Smooth muscle cell (in vitro differentiated cells): Measurements from ENCODE around the gene FLOT2. TPM values are rescaled to one million over a fixed set of nuclear protein-coding genes. Genes with fewer than 3 reads are reported as not detected.

Experiments
- DNase-seq: peaks from one replicate; lab custom pipeline; 2025; ENCODE audit not compliant: unreplicated experiment; lab: John Stamatoyannopoulos, UW
- H2AFZ ChIP-seq: fragments of 200-600 bp; sonication (generic); 2 replicates; pipeline ENCODE4 v1.6.0; 2016; ENCODE audit warnings: antibody characterized with exemption, low read depth, mild to moderate bottlenecking
- H3F3A ChIP-seq: fragments of 200-600 bp; sonication (generic); 2 replicates; pipeline ENCODE4 v1.6.0; 2017; ENCODE audit warnings: antibody characterized with exemption, low read depth
- H3K27ac ChIP-seq: fragments of 200-600 bp; sonication (generic); 2 replicates; pipeline ENCODE4 v1.5.1; 2016; ENCODE audit warnings: low read depth, mild to moderate bottlenecking
- H3K27me3 ChIP-seq: fragments of 200-600 bp; sonication (generic); 2 replicates; pipeline ENCODE4 v1.6.1; 2016; ENCODE audit warnings: low read depth, mild to moderate bottlenecking
- H3K36me3 ChIP-seq: fragments of 200-600 bp; sonication (generic); 2 replicates; pipeline ENCODE4 v1.5.1; 2016; ENCODE audit warnings: low read depth
- H3K4me1 ChIP-seq: fragments of 200-600 bp; sonication (generic); 2 replicates; pipeline ENCODE4 v1.5.1; 2016; ENCODE audit warnings: low read depth
- H3K4me2 ChIP-seq: fragments of 200-600 bp; sonication (generic); 2 replicates; pipeline ENCODE4 v1.6.0; 2016; ENCODE audit warnings: mild to moderate bottlenecking
- H3K4me3 ChIP-seq: fragments of 200-600 bp; sonication (generic); 2 replicates; pipeline ENCODE4 v1.5.1; 2016; ENCODE audit warnings: mild to moderate bottlenecking
- H3K79me2 ChIP-seq: fragments of 200-600 bp; sonication (generic); 2 replicates; pipeline ENCODE4 v1.6.0; 2016; ENCODE audit warnings: low read depth, mild to moderate bottlenecking
- H3K9ac ChIP-seq: fragments of 200-600 bp; sonication (generic); 2 replicates; pipeline ENCODE4 v1.6.0; 2016; ENCODE audit warnings: low read depth
- H3K9me3 ChIP-seq: fragments of 200-600 bp; sonication (generic); replicated peaks from 2 replicates; pipeline ENCODE4 v1.5.1; 2016; ENCODE audit warnings: low read depth
- H4K20me1 ChIP-seq: fragments of 200-600 bp; sonication (generic); 2 replicates; pipeline ENCODE4 v1.6.0; 2016; ENCODE audit warnings: low read depth
- WGBS: methylation state at CpG from one replicate; pipeline ENCODE4 v1.1.7; 2016; ENCODE audit warnings: low lambda C conversion rate; 5-methylcytosine and 5-hydroxymethylcytosine counted together
- polyA plus RNA-seq: library from polyadenylated mRNA; unstranded; fragments of >200 nt; fragmentation: Nextera tagmentation; extraction: Ambion mirVana; gene quantifications from 2 replicates; pipeline ENCODE4 v1.2.1, GENCODE V29; 2016
- total RNA-seq: library from RNA; depleted of rRNA; stranded (reverse); fragments of >200 nt; gene quantifications from 2 replicates; pipeline ENCODE4 v1.2.3, GENCODE V29; 2014
- TF ChIP-seq, protein P1 (sequence below): fragments of 200-600 bp; sonication (generic); IDR thresholded peaks from 2 replicates; pipeline ENCODE4 v1.5.1; 2017; ENCODE audit warnings: borderline replicate concordance, mild to moderate bottlenecking, antibody characterized with exemption; ENCODE audit not compliant: insufficient read depth, poor library complexity, severe bottlenecking

FLOT2 gene
- total and polyA plus RNA-seq, 2 experiments from 2014 or later = 18.1 to 40.1 TPM

- 93% methylated on average over 5 of the region's 5 CpGs for WGBS
- Histone ChIP-seq H3K4me1 (peaks cover 6% of the 10 kb centered on the region), H4K20me1 (no peaks in the 10 kb centered on the region), H3K4me3 (no peak overlapping the region), H3K4me2 (peak overlapping the region; percentile 96), H2AFZ (no peak overlapping the region), H3F3A (no peaks in the 10 kb centered on the region), H3K9me3 (no peaks in the 10 kb centered on the region), H3K27me3 (no peaks in the 10 kb centered on the region), H3K27ac (no peak overlapping the region), H3K36me3 (no peaks in the 10 kb centered on the region), H3K9ac (no peak overlapping the region), H3K79me2 (peaks cover 10% of the 10 kb centered on the region)
- no peak for DNase-seq
- TF ChIP-seq, protein P1, sequence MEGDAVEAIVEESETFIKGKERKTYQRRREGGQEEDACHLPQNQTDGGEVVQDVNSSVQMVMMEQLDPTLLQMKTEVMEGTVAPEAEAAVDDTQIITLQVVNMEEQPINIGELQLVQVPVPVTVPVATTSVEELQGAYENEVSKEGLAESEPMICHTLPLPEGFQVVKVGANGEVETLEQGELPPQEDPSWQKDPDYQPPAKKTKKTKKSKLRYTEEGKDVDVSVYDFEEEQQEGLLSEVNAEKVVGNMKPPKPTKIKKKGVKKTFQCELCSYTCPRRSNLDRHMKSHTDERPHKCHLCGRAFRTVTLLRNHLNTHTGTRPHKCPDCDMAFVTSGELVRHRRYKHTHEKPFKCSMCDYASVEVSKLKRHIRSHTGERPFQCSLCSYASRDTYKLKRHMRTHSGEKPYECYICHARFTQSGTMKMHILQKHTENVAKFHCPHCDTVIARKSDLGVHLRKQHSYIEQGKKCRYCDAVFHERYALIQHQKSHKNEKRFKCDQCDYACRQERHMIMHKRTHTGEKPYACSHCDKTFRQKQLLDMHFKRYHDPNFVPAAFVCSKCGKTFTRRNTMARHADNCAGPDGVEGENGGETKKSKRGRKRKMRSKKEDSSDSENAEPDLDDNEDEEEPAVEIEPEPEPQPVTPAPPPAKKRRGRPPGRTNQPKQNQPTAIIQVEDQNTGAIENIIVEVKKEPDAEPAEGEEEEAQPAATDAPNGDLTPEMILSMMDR = no peak
Measured at GRCh38 chr17:28856028-28856574, 41.4 kb downstream of the FLOT2 start.

GRCh38 chr17:28855336-28855679, 42.2 kb downstream of the FLOT2 start:
- Histone ChIP-seq H2AFZ (peak overlapping the region; percentile 90), H4K20me1 (no peaks in the 10 kb centered on the region), H3K9me3 (no peaks in the 10 kb centered on the region), H3K9ac (peak overlapping the region; percentile 92), H3K79me2 (peaks cover 10% of the 10 kb centered on the region), H3K27me3 (no peaks in the 10 kb centered on the region), H3F3A (no peaks in the 10 kb centered on the region), H3K27ac (peak overlapping the region; percentile 52), H3K4me3 (peak overlapping the region; percentile 81), H3K4me1 (peaks cover 6% of the 10 kb centered on the region), H3K36me3 (no peaks in the 10 kb centered on the region), H3K4me2 (peak overlapping the region; percentile 96)
- WGBS = 36% methylated on average over 5 of the region's 5 CpGs
- TF ChIP-seq, protein P1 = no peak
- no peak for DNase-seq

DNA sequence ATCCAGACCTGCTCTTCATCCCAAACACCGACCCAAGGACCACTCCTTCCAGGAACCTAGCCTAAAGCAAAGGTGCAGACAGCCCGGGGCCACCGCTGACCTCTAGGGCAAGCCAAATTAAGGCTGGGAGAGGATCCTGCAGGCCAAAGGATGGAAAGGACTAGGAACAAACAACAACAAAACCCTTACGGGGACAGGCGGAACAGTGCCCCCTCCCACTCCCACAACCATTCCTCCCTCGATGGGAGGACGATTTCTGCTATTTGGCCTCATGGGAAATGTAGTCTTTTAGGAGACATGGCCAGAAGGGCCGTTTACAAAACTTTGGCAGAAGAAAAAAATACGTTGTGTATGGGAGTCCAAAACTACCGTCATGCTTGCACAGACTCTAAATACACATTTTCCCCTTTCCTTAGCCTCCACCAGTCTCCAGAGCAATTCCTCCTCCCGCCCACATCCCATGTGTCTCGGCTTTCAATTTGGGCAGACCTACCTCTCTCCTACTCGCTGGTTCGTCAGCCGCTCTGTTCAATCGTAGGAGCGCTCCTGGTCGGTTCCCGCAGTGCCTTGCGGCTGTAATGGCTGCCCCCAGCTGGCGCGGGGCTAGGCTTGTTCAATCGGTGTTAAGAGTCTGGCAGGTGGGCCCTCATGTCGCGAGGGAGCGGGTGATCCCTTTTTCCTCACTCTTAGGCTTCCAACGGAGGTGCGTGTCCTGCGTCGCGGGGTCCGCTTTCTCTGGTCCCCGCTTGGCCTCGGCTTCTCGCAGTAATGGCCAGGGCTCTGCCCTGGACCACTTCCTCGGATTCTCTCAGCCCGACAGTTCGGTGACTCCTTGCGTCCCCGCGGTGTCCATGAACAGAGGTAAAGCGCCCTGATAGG, 42.8 kb downstream of the FLOT2 start, which contains the start of gene ERAL1:
ERAL1 (plus strand) TSS at position 560 of the 879 bp plus-strand sequence; CDS start at position 579, 19 bp downstream.
- peak within 1 kb of the TSS; percentile 52 for H3K27ac ChIP-seq
- H3K4me2 ChIP-seq = peak within 1 kb of the TSS; percentile 96
- no peaks in the 10 kb centered on the region for H4K20me1 ChIP-seq
- whole genome bisulfite sequencing = 2% methylated on average over 42 of the region's 42 CpGs
- peak within 1 kb of the TSS; percentile 81 for H3K4me3 ChIP-seq
- no peaks in the 10 kb centered on the region for H3K27me3 ChIP-seq
- H2AFZ ChIP-seq = peak within 1 kb of the TSS; percentile 90
- TF ChIP-seq, protein P1 = no peak
- H3K36me3 ChIP-seq = no peaks in the 10 kb centered on the region
- H3F3A ChIP-seq = no peaks in the 10 kb centered on the region
- peaks cover 10% of the 10 kb centered on the region for H3K79me2 ChIP-seq
- DNase-seq = peak; percentile 41
- peak within 1 kb of the TSS; percentile 92 for H3K9ac ChIP-seq
- peaks cover 6% of the 10 kb centered on the region for H3K4me1 ChIP-seq
- H3K9me3 ChIP-seq = no peaks in the 10 kb centered on the region
